H9 (cell line): ENCODE data around the gene PLCD3. TPM values are rescaled to one million over a fixed set of nuclear protein-coding genes. Genes with fewer than 3 reads are reported as not detected.

Experiments used
- DNase-seq: peaks from one replicate; pipeline ENCODE4 v3.0.0-alpha.2; 2017
- H2AFZ ChIP-seq: one replicate; pipeline ENCODE4 v1.6.1; 2013; ENCODE audit warnings: mild to moderate bottlenecking, low read length, control low read depth, moderate library complexity
- H2AK5ac ChIP-seq: 2 replicates; pipeline ENCODE4 v1.6.1; 2013; ENCODE audit warnings: low read length, control low read depth, mixed read lengths; ENCODE audit not compliant: insufficient read length
- H2BK120ac ChIP-seq: one replicate; pipeline ENCODE4 v1.6.1; 2013; ENCODE audit warnings: low read depth, mild to moderate bottlenecking, low read length, control low read depth, inconsistent platforms; ENCODE audit not compliant: poor library complexity, severe bottlenecking
- H2BK12ac ChIP-seq: 2 replicates; pipeline ENCODE4 v1.6.1; 2013; ENCODE audit warnings: low read length, control low read depth, mixed read lengths, low read depth; ENCODE audit not compliant: insufficient read length
- H2BK15ac ChIP-seq: 2 replicates; pipeline ENCODE4 v1.6.1; 2013; ENCODE audit warnings: low read depth, low read length, control low read depth
- H2BK20ac ChIP-seq: one replicate; pipeline ENCODE4 v1.6.1; 2013; ENCODE audit warnings: low read depth, mild to moderate bottlenecking, low read length, control low read depth, inconsistent platforms; ENCODE audit not compliant: poor library complexity, severe bottlenecking
- H2BK5ac ChIP-seq: 2 replicates; pipeline ENCODE4 v1.6.1; 2013; ENCODE audit warnings: low read length, control low read depth, mixed read lengths; ENCODE audit not compliant: insufficient read length
- H3K14ac ChIP-seq: 2 replicates; pipeline ENCODE4 v1.6.1; 2013; ENCODE audit warnings: low read length, control low read depth; ENCODE audit not compliant: insufficient read depth
- H3K18ac ChIP-seq: 2 replicates; pipeline ENCODE4 v1.6.1; 2013; ENCODE audit warnings: low read depth, mild to moderate bottlenecking, mixed read lengths, low read length, control low read depth; ENCODE audit not compliant: insufficient read length
- H3K23ac ChIP-seq: 2 replicates; pipeline ENCODE4 v1.6.1; 2013; ENCODE audit warnings: low read length, control low read depth, mixed read lengths, low read depth; ENCODE audit not compliant: insufficient read length
- H3K23me2 ChIP-seq: 2 replicates; pipeline ENCODE4 v1.6.1; 2013; ENCODE audit warnings: low read depth, mild to moderate bottlenecking, mixed read lengths, low read length, control low read depth; ENCODE audit not compliant: insufficient read length, poor library complexity, severe bottlenecking
- H3K27ac ChIP-seq: 2 replicates; pipeline ENCODE4 v1.5.1; 2013; ENCODE audit warnings: low read length, control low read depth, mixed read lengths, low read depth; ENCODE audit not compliant: insufficient read length
- H3K27me3 ChIP-seq: 2 replicates; pipeline ENCODE4 v1.6.1; 2013; ENCODE audit warnings: low read length, control low read depth, inconsistent platforms; ENCODE audit not compliant: insufficient read depth
- H3K4ac ChIP-seq: 2 replicates; pipeline ENCODE4 v1.6.1; 2013; ENCODE audit warnings: low read depth, mild to moderate bottlenecking, control low read depth, inconsistent platforms, low read length, moderate library complexity
- H3K4me1 ChIP-seq: 2 replicates; pipeline ENCODE4 v1.6.1; 2013; ENCODE audit warnings: low read length, control low read depth, inconsistent platforms; ENCODE audit not compliant: insufficient read depth
- H3K4me2 ChIP-seq: 2 replicates; pipeline ENCODE4 v1.6.1; 2013; ENCODE audit warnings: low read length, control low read depth, mixed read lengths; ENCODE audit not compliant: insufficient read length, insufficient read depth
- H3K56ac ChIP-seq: 2 replicates; pipeline ENCODE4 v1.6.1; 2013; ENCODE audit warnings: low read depth, mild to moderate bottlenecking, mixed read lengths, low read length, control low read depth; ENCODE audit not compliant: insufficient read length
- H3K79me1 ChIP-seq: 2 replicates; pipeline ENCODE4 v1.6.1; 2013; ENCODE audit warnings: low read depth, mild to moderate bottlenecking, moderate library complexity, low read length, control low read depth, inconsistent platforms; ENCODE audit not compliant: insufficient read depth, poor library complexity, severe bottlenecking
- H3K79me2 ChIP-seq: 2 replicates; pipeline ENCODE4 v1.6.1; 2013; ENCODE audit warnings: low read length, control low read depth, inconsistent platforms; ENCODE audit not compliant: insufficient read depth
- H3K9ac ChIP-seq: 2 replicates; pipeline ENCODE4 v1.6.1; 2013; ENCODE audit warnings: low read length, control low read depth, mixed read lengths; ENCODE audit not compliant: insufficient read length; ENCODE audit errors: extremely low read depth
- H3K9me3 ChIP-seq: one replicate; pipeline ENCODE4 v1.6.1; 2013; ENCODE audit warnings: low read depth, low read length, inconsistent platforms; ENCODE audit not compliant: control insufficient read depth
- H3T11ph ChIP-seq: one replicate; pipeline ENCODE4 v1.6.1; 2013; ENCODE audit warnings: mild to moderate bottlenecking, low read length, control low read depth, inconsistent platforms
- H4K20me1 ChIP-seq: one replicate; pipeline ENCODE4 v1.6.1; 2013; ENCODE audit not compliant: control insufficient read depth, insufficient read length, insufficient read depth
- H4K5ac ChIP-seq: 2 replicates; pipeline ENCODE4 v1.6.1; 2013; ENCODE audit warnings: low read depth, mild to moderate bottlenecking, mixed read lengths, low read length, control low read depth; ENCODE audit not compliant: insufficient read length
- H4K8ac ChIP-seq: replicated peaks from 2 replicates; pipeline ENCODE4 v1.6.1; 2013; ENCODE audit warnings: low read length, control low read depth, mixed read lengths, low read depth; ENCODE audit not compliant: insufficient read length
- H4K91ac ChIP-seq: 2 replicates; pipeline ENCODE4 v1.6.1; 2013; ENCODE audit warnings: low read depth, mild to moderate bottlenecking, moderate library complexity, mixed read lengths, low read length, control low read depth; ENCODE audit not compliant: insufficient read length
- H3K27ac Mint-ChIP-seq, 3 experiments: 2 replicates in 2 of 3; 3 replicates in 1 of 3; pipeline ENCODE4 v1.8.0; 2020 to 2021; ENCODE audit warnings: mixed read lengths in 3 of 3, mild to moderate bottlenecking in 1 of 3, moderate library complexity in 1 of 3
- H3K27me3 Mint-ChIP-seq: 2 replicates; pipeline ENCODE4 v1.8.0; 2021; ENCODE audit warnings: low read depth, mild to moderate bottlenecking, moderate library complexity, mixed read lengths
- H3K36me3 Mint-ChIP-seq, 3 experiments: 2 replicates in 2 of 3; 3 replicates in 1 of 3; pipeline ENCODE4 v1.8.0; 2020 to 2021; ENCODE audit warnings: low read depth in 3 of 3, mixed read lengths in 3 of 3; ENCODE audit not compliant: insufficient read depth in 1 of 3
- H3K4me1 Mint-ChIP-seq, 2 experiments: 2 replicates each; pipeline ENCODE4 v1.8.0; 2020; ENCODE audit warnings: mixed read lengths in 2 of 2
- H3K4me3 Mint-ChIP-seq, 2 experiments: 2 replicates in 1 of 2; 3 replicates in 1 of 2; pipeline ENCODE4 v1.8.0; 2020 to 2021; ENCODE audit warnings: mild to moderate bottlenecking in 2 of 2, mixed read lengths in 2 of 2, moderate library complexity in 1 of 2
- H3K9me3 Mint-ChIP-seq, 2 experiments: 2 replicates in 1 of 2; 3 replicates in 1 of 2; pipeline ENCODE4 v1.8.0; 2020; ENCODE audit warnings: mild to moderate bottlenecking in 2 of 2, mixed read lengths in 2 of 2, moderate library complexity in 1 of 2
- WGBS: extraction: QIAGEN DNeasy Blood & Tissue Kit; methylation state at CpG from one replicate; pipeline ENCODE4 v1.1.7; 2013; ENCODE audit warnings: missing lambda C conversion rate, low lambda C conversion rate, mixed read lengths; ENCODE audit not compliant: insufficient read length; ENCODE audit errors: extremely low coverage; 5-methylcytosine and 5-hydroxymethylcytosine counted together
- total RNA-seq: library from RNA; stranded (reverse); gene quantifications from 2 replicates; pipeline ENCODE4 v1.2.1, GENCODE V29; 2021
- TF ChIP-seq, protein P1 (sequence below): fragments of 200-600 bp; sonication (generic); conservative IDR thresholded peaks from 3 replicates; pipeline ENCODE4 v1.8.0; 2021; ENCODE audit warnings: antibody characterized with exemption, mild to moderate bottlenecking

The PLCD3 gene
- total RNA-seq, 1 experiment from 2014 or later = 41.6 TPM

DNA sequence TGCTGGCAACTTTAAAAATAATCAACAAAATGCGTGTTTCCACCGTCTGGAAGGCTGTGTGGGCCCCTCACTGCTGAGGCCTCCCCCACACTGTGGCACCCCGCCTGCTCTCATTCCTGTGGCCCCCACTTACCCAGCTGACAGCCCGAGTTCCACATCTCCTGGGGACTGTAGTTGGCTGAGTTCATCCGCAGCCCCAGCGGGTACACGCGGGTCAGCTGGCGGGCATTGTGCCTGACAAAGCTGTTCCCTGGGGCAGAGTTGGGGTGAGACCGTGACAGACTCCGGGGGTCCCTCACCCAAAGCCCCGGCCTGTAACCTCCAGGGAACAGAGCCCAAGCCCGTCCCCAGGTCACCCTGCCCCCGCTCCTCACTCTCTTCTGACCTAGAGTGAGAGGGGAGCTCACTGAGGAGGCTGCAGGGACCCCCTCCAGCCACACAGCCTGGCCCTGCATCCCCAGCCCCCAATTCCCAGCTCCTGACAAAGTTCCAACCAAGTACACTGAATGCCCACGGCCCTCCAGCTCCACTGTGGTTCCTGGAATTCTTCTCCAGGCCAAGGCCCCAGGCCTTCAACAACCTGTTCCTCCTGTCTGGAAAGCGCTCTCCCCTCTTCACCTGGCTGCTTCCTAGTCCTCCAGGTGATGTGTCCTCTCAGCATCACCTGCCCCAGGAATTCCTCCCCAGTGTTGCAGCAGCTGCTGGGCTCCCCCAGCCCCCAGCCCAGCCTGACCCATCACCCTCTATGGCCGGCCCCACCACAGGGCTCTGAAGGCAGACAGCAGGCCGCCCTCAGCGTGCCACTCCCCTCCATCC lies 18.0 kb downstream of the PLCD3 start:
- peaks cover 0 to 5% (median 0%) of the 10 kb centered on the region in 3 experiments; a peak in 4 of 7 replicates for H3K36me3 Mint-ChIP-seq
- TF ChIP-seq, protein P1, sequence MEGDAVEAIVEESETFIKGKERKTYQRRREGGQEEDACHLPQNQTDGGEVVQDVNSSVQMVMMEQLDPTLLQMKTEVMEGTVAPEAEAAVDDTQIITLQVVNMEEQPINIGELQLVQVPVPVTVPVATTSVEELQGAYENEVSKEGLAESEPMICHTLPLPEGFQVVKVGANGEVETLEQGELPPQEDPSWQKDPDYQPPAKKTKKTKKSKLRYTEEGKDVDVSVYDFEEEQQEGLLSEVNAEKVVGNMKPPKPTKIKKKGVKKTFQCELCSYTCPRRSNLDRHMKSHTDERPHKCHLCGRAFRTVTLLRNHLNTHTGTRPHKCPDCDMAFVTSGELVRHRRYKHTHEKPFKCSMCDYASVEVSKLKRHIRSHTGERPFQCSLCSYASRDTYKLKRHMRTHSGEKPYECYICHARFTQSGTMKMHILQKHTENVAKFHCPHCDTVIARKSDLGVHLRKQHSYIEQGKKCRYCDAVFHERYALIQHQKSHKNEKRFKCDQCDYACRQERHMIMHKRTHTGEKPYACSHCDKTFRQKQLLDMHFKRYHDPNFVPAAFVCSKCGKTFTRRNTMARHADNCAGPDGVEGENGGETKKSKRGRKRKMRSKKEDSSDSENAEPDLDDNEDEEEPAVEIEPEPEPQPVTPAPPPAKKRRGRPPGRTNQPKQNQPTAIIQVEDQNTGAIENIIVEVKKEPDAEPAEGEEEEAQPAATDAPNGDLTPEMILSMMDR = no peak
- H3K4me3 Mint-ChIP-seq = no peak overlapping the region
- Histone ChIP-seq H4K91ac (peak overlapping the region; percentile 24), H3K9me3 (no peaks in the 10 kb centered on the region), H3K4me1 (no peaks in the 10 kb centered on the region), H3K27me3 (no peaks in the 10 kb centered on the region), H2BK120ac (no peak overlapping the region), H3K18ac (no peak overlapping the region), H2BK12ac (no peak overlapping the region), H3K23ac (no peak overlapping the region), H2AFZ (no peak overlapping the region), H3K9ac (no peak overlapping the region), H2BK5ac (no peak overlapping the region), H2BK15ac (no peak overlapping the region), H3K56ac (no peak overlapping the region), H4K8ac (no peak overlapping the region), H3K23me2 (no peaks in the 10 kb centered on the region), H2AK5ac (no peak overlapping the region), H3T11ph (no peak overlapping the region), H4K20me1 (no peaks in the 10 kb centered on the region), H3K79me2 (no peaks in the 10 kb centered on the region), H2BK20ac (no peak overlapping the region), H3K27ac (no peak overlapping the region), H3K79me1 (no peaks in the 10 kb centered on the region), H3K14ac (no peak overlapping the region; the same call in 1 of the 2 replicates), H3K4ac (no peak overlapping the region), H4K5ac (no peak overlapping the region), H3K4me2 (no peak overlapping the region)
- peak overlapping the region; percentile 65 to 82 (median 75); a peak in 3 of 7 replicates for H3K27ac Mint-ChIP-seq
- WGBS = no CpG with 5 or more reads among the region's 19 CpGs
- no peaks in the 10 kb centered on the region for H3K9me3 Mint-ChIP-seq
- DNase-seq = no peak
- H3K27me3 Mint-ChIP-seq = peaks cover 2% of the 10 kb centered on the region; the same call in 1 of the 2 replicates
- peaks cover 8 to 36% of the 10 kb centered on the region in 2 experiments for H3K4me1 Mint-ChIP-seq
